ENCODE data around the gene TSTD1. TPM values are rescaled to one million over a fixed set of nuclear protein-coding genes. Genes with fewer than 3 reads are reported as not detected.

TSTD1 gene
- total and polyA plus RNA-seq, 8 donors: 35.1 to 73.5 (median 45.7) TPM

DNA sequence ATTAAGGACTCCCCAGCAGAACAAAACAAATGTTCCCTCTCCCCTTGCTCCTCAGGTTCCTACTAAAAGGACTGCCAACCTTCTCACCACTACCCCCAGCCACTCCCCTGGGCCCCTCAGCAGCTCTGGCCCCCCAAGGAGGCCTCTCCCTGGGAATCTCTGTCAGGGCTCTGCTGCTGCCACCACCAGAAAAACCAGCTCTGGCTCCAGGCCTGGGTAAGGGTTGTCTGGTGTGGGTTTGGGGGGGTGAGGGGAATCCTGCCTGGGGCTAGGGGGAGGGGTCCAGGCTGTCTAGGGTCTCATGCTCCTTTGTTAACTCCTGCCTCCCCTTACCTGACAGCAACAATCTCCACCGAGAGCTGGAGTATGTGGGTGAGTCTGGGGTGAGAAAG lies 45.8 kb upstream of the TSTD1 start:
- intact Hi-C loops (cut with DNase I): no loop called here
- Histone ChIP-seq H3K36me3 (no peaks in the 10 kb centered on the region), H3K27me3 (peaks cover 0 to 5% of the 10 kb centered on the region in 2 donors), H3K4me3 (no peak overlapping the region), H3K9me3 (no peaks in the 10 kb centered on the region), H3K4me1 (peaks cover 5 to 46% of the 10 kb centered on the region in 2 donors), H3K27ac (no peak overlapping the region)
- DNase-seq (peak in 1 of 4 donors; percentile 47), ATAC-seq (no peak)
- TF ChIP-seq, protein P1, sequence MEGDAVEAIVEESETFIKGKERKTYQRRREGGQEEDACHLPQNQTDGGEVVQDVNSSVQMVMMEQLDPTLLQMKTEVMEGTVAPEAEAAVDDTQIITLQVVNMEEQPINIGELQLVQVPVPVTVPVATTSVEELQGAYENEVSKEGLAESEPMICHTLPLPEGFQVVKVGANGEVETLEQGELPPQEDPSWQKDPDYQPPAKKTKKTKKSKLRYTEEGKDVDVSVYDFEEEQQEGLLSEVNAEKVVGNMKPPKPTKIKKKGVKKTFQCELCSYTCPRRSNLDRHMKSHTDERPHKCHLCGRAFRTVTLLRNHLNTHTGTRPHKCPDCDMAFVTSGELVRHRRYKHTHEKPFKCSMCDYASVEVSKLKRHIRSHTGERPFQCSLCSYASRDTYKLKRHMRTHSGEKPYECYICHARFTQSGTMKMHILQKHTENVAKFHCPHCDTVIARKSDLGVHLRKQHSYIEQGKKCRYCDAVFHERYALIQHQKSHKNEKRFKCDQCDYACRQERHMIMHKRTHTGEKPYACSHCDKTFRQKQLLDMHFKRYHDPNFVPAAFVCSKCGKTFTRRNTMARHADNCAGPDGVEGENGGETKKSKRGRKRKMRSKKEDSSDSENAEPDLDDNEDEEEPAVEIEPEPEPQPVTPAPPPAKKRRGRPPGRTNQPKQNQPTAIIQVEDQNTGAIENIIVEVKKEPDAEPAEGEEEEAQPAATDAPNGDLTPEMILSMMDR (IDR thresholded peaks at IDR 0.05): no peak

DNA sequence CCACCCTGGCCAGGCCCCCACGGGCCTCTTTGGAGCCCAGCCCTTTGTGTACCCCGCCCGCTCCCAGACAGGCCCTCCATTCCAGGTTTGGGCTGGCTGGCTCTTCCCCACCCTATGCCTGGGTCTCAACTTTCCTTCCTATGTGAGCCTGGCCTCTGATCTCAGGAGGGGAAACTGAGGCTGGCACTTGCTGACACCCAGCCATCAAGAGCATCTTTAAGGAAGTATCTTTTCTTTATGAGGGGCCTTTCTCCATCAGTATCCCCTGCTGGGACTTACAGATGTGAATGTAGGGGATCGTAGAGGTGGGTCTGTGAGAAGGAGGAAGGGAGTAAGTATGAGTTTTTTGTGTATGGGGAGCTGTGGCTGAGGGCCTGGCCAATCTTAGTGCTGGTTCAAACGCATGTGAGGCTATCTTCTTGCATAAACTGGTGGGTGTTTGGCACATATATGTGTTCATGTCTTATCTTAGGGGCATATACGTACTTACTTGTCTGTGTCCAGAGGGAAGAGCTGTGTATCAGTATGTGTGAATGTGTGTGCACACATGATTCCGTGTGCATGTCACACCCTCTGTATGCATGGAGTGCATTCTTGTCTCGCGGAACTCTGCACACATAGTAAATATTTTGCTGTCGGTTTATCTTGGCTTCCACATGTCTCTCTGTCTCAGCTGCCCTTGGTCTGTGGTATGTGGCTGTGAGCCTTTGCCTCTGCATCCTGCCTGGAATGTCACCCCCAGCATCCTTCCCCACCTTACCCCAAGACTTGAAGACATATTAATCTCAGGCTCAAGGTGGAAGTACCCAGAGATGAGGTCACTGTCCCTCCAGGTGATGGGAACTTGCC lies 45.2 kb upstream of the TSTD1 start:
- Histone ChIP-seq H3K27me3 (peaks cover 0 to 8% of the 10 kb centered on the region in 2 donors), H3K4me1 (peaks cover 5 to 40% of the 10 kb centered on the region in 2 donors), H3K4me3 (no peak overlapping the region), H3K9me3 (no peaks in the 10 kb centered on the region), H3K27ac (peak overlapping the region; percentile 53 to 68), H3K36me3 (no peaks in the 10 kb centered on the region)
- ATAC-seq (peak; percentile 8), DNase-seq (no peak)
- intact Hi-C loops (cut with DNase I): no loop called here
- TF ChIP-seq, protein P1 (IDR thresholded peaks at IDR 0.05): no peak

DNA sequence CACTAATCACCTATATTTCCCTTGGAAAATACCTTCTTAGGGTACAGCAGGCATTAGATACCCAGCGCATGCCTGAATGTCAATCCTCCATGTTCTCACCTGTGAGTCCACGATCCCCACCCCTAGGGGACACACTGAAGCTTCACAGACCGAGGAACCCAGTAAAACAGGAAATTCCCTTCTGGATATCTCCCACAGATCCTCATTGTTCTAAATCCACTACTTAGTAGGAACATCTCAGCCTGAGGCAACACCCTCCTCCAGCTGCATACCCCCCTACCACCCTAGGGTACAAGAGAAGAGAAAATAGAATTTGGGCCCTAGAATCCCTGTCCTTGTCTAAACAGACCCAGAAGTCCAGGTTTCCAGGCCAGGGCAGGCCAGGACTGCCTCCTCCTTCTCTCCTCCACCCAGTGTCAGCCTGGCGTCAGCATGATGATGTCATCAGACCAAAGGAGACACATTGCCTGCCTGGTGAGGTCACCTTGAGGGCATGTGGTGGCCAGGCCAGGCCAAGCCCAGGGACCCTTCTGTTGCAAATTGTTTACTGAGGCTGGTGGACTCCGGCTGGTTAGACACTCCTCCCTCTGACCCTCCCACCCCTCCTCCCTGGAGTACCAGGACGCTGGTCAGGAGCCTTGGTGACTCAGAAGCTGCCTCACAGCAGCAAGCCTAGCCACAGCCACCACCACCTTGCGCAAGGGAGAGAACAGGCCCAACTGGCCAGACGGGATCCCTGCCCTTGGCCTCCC lies 44.4 kb upstream of the TSTD1 start:
- Histone ChIP-seq H3K36me3 (no peaks in the 10 kb centered on the region), H3K9me3 (no peaks in the 10 kb centered on the region), H3K27me3 (peaks cover 0 to 8% of the 10 kb centered on the region in 2 donors), H3K27ac (peak overlapping the region; percentile 65 to 68), H3K4me3 (no peak overlapping the region), H3K4me1 (peaks cover 5 to 33% of the 10 kb centered on the region in 2 donors)
- TF ChIP-seq, protein P1 (IDR thresholded peaks at IDR 0.05): no peak
- intact Hi-C loops (cut with DNase I): no loop called here
- peak in 3 of 4 donors; percentile 85 to 96 (median 95) for DNase-seq
- ATAC-seq: peak; percentile 95

DNA sequence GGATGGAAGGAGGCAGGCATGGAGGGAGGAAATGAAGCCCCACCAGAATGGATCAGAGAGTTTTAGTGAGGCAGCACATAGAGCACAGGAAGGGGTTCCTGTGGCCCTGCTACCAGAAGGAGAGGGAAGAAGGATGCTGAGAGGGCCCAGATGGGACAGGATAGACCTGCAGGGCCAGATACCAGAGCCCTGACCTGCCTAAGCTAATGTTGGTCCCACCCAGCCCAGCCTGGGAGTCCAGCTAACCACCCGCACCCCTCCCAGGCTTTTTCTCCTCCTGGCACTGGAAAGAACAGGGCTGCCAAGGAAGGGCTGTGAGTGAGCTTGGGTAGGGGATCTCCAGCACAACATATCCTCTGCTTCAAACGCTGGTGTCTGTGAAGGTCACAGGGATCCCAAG lies 43.7 kb upstream of the TSTD1 start:
- TF ChIP-seq, protein P1 (IDR thresholded peaks at IDR 0.05): no peak
- Histone ChIP-seq H3K4me3 (no peak overlapping the region), H3K4me1 (peaks cover 5 to 33% of the 10 kb centered on the region in 2 donors), H3K27ac (peak overlapping the region in 1 of 2 donors; percentile 65), H3K9me3 (no peaks in the 10 kb centered on the region), H3K36me3 (no peaks in the 10 kb centered on the region), H3K27me3 (peaks cover 0 to 8% of the 10 kb centered on the region in 2 donors)
- intact Hi-C loops (cut with DNase I): no loop called here
- DNase-seq (no peak), ATAC-seq (no peak)

DNA sequence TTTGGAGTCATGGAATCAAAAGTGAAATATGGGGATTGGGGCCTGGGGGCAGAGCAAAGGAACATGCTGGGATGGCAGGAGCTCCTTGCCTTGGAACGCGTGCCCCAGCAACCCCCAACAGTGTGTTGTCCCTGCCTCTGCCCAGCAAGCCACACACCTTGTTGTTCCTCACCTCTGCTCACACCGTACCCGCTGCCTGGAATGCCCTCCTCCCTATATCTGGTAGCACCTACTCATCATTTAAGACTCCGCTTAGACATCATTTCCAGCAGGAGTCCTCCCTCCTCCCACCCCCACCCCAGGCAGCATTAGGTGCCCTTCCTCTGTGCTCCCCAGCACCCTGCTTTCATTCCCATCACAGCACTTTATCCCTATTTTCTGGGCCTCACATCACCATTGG lies 42.8 kb upstream of the TSTD1 start:
- Histone ChIP-seq H3K4me1 (peaks cover 5 to 33% of the 10 kb centered on the region in 2 donors), H3K36me3 (no peaks in the 10 kb centered on the region), H3K27ac (no peak overlapping the region), H3K9me3 (no peaks in the 10 kb centered on the region), H3K27me3 (peaks cover 0 to 8% of the 10 kb centered on the region in 2 donors), H3K4me3 (no peak overlapping the region)
- ATAC-seq (no peak), DNase-seq (no peak)
- intact Hi-C loops (cut with DNase I): no loop called here
- TF ChIP-seq, protein P1 (IDR thresholded peaks at IDR 0.05): no peak
